ENCODE results near the gene BTBD7. TPM values are rescaled to one million over a fixed set of nuclear protein-coding genes. Genes with fewer than 3 reads are reported as not detected.

BTBD7 gene
- total RNA-seq, 1 donor from 2014 or later: 65.5 TPM

- no peaks in the 10 kb centered on the region for H3K27me3 Mint-ChIP-seq
- H3K4me3 Mint-ChIP-seq (ENCODE audit: low read depth): no peak overlapping the region
- no peaks in the 10 kb centered on the region for H3K4me1 Mint-ChIP-seq (ENCODE audit: low read depth)
- H3K9me3 Mint-ChIP-seq (ENCODE audit: low read depth): no peaks in the 10 kb centered on the region
- no peak for DNase-seq (ENCODE audit: low spot score, unreplicated experiment)
- H3K36me3 Mint-ChIP-seq (ENCODE audit: insufficient read depth): peaks cover 29% of the 10 kb centered on the region
- no peak overlapping the region for H3K27ac Mint-ChIP-seq
- TF ChIP-seq CTCF (IDR thresholded peaks at IDR 0.05; ENCODE audit: unreplicated experiment): no peak
Observed at GRCh38 chr14:93220509-93220908, 112.3 kb downstream of the BTBD7 start.

- no peaks in the 10 kb centered on the region for H3K27me3 Mint-ChIP-seq
- peak; percentile 73 for TF ChIP-seq CTCF (IDR thresholded peaks at IDR 0.05; ENCODE audit: unreplicated experiment)
- peaks cover 29% of the 10 kb centered on the region for H3K36me3 Mint-ChIP-seq (ENCODE audit: insufficient read depth)
- no peaks in the 10 kb centered on the region for H3K9me3 Mint-ChIP-seq (ENCODE audit: low read depth)
- H3K4me1 Mint-ChIP-seq (ENCODE audit: low read depth): no peaks in the 10 kb centered on the region
- DNase-seq (ENCODE audit: low spot score, unreplicated experiment): no peak
- H3K27ac Mint-ChIP-seq: no peak overlapping the region
- H3K4me3 Mint-ChIP-seq (ENCODE audit: low read depth): no peak overlapping the region
Observed at GRCh38 chr14:93219103-93219726, 113.6 kb downstream of the BTBD7 start.

GRCh38 chr14:93214598-93214997 lies 118.2 kb downstream of the BTBD7 start:
- Mint-ChIP-seq H3K9me3 (ENCODE audit: low read depth) (no peaks in the 10 kb centered on the region), H3K4me3 (ENCODE audit: low read depth) (no peak overlapping the region), H3K4me1 (ENCODE audit: low read depth) (no peaks in the 10 kb centered on the region), H3K27ac (no peak overlapping the region), H3K36me3 (ENCODE audit: insufficient read depth) (peaks cover 16% of the 10 kb centered on the region), H3K27me3 (no peaks in the 10 kb centered on the region)
- TF ChIP-seq CTCF (IDR thresholded peaks at IDR 0.05; ENCODE audit: unreplicated experiment): no peak
- DNase-seq (ENCODE audit: low spot score, unreplicated experiment): no peak

GRCh38 chr14:93212432-93212831 lies 120.4 kb downstream of the BTBD7 start:
- Mint-ChIP-seq H3K9me3 (ENCODE audit: low read depth) (no peaks in the 10 kb centered on the region), H3K4me1 (ENCODE audit: low read depth) (peaks cover 8% of the 10 kb centered on the region), H3K36me3 (ENCODE audit: insufficient read depth) (peaks cover 11% of the 10 kb centered on the region), H3K27ac (no peak overlapping the region), H3K27me3 (no peaks in the 10 kb centered on the region), H3K4me3 (ENCODE audit: low read depth) (no peak overlapping the region)
- TF ChIP-seq CTCF (IDR thresholded peaks at IDR 0.05; ENCODE audit: unreplicated experiment): no peak
- no peak for DNase-seq (ENCODE audit: low spot score, unreplicated experiment)

- DNase-seq (ENCODE audit: low spot score, unreplicated experiment): peak; percentile 49
- Mint-ChIP-seq H3K4me3 (ENCODE audit: low read depth) (peak overlapping the region; percentile 94), H3K27me3 (no peaks in the 10 kb centered on the region), H3K36me3 (ENCODE audit: insufficient read depth) (peaks cover under 1% of the 10 kb centered on the region), H3K4me1 (ENCODE audit: low read depth) (peaks cover 16% of the 10 kb centered on the region), H3K27ac (peak overlapping the region; percentile 94), H3K9me3 (ENCODE audit: low read depth) (no peaks in the 10 kb centered on the region)
- TF ChIP-seq CTCF (IDR thresholded peaks at IDR 0.05; ENCODE audit: unreplicated experiment): peak; percentile 49
Observed at GRCh38 chr14:93207468-93208308, 125.1 kb downstream of the BTBD7 start.
